Smooth muscle cell (in vitro differentiated cells): ENCODE measurements around the gene CMSS1. TPM values are rescaled to one million over a fixed set of nuclear protein-coding genes. Genes with fewer than 3 reads are reported as not detected.

Experiments
- DNase-seq: peaks from one replicate; lab custom pipeline; 2025; ENCODE audit not compliant: unreplicated experiment; lab: John Stamatoyannopoulos, UW
- H2AFZ ChIP-seq: fragments of 200-600 bp; sonication (generic); 2 replicates; pipeline ENCODE4 v1.6.0; 2016; ENCODE audit warnings: antibody characterized with exemption, low read depth, mild to moderate bottlenecking
- H3F3A ChIP-seq: fragments of 200-600 bp; sonication (generic); 2 replicates; pipeline ENCODE4 v1.6.0; 2017; ENCODE audit warnings: antibody characterized with exemption, low read depth
- H3K27ac ChIP-seq: fragments of 200-600 bp; sonication (generic); 2 replicates; pipeline ENCODE4 v1.5.1; 2016; ENCODE audit warnings: low read depth, mild to moderate bottlenecking
- H3K27me3 ChIP-seq: fragments of 200-600 bp; sonication (generic); 2 replicates; pipeline ENCODE4 v1.6.1; 2016; ENCODE audit warnings: low read depth, mild to moderate bottlenecking
- H3K36me3 ChIP-seq: fragments of 200-600 bp; sonication (generic); 2 replicates; pipeline ENCODE4 v1.5.1; 2016; ENCODE audit warnings: low read depth
- H3K4me1 ChIP-seq: fragments of 200-600 bp; sonication (generic); 2 replicates; pipeline ENCODE4 v1.5.1; 2016; ENCODE audit warnings: low read depth
- H3K4me2 ChIP-seq: fragments of 200-600 bp; sonication (generic); 2 replicates; pipeline ENCODE4 v1.6.0; 2016; ENCODE audit warnings: mild to moderate bottlenecking
- H3K4me3 ChIP-seq: fragments of 200-600 bp; sonication (generic); 2 replicates; pipeline ENCODE4 v1.5.1; 2016; ENCODE audit warnings: mild to moderate bottlenecking
- H3K79me2 ChIP-seq: fragments of 200-600 bp; sonication (generic); 2 replicates; pipeline ENCODE4 v1.6.0; 2016; ENCODE audit warnings: low read depth, mild to moderate bottlenecking
- H3K9ac ChIP-seq: fragments of 200-600 bp; sonication (generic); 2 replicates; pipeline ENCODE4 v1.6.0; 2016; ENCODE audit warnings: low read depth
- H3K9me3 ChIP-seq: fragments of 200-600 bp; sonication (generic); replicated peaks from 2 replicates; pipeline ENCODE4 v1.5.1; 2016; ENCODE audit warnings: low read depth
- H4K20me1 ChIP-seq: fragments of 200-600 bp; sonication (generic); 2 replicates; pipeline ENCODE4 v1.6.0; 2016; ENCODE audit warnings: low read depth
- WGBS: methylation state at CpG from one replicate; pipeline ENCODE4 v1.1.7; 2016; ENCODE audit warnings: low lambda C conversion rate; 5-methylcytosine and 5-hydroxymethylcytosine counted together
- polyA plus RNA-seq: library from polyadenylated mRNA; unstranded; fragments of >200 nt; fragmentation: Nextera tagmentation; extraction: Ambion mirVana; gene quantifications from 2 replicates; pipeline ENCODE4 v1.2.1, GENCODE V29; 2016
- total RNA-seq: library from RNA; depleted of rRNA; stranded (reverse); fragments of >200 nt; gene quantifications from 2 replicates; pipeline ENCODE4 v1.2.3, GENCODE V29; 2014
- TF ChIP-seq, protein P1 (sequence below): fragments of 200-600 bp; sonication (generic); IDR thresholded peaks from 2 replicates; pipeline ENCODE4 v1.5.1; 2017; ENCODE audit warnings: borderline replicate concordance, mild to moderate bottlenecking, antibody characterized with exemption; ENCODE audit not compliant: insufficient read depth, poor library complexity, severe bottlenecking

CMSS1 gene
- total and polyA plus RNA-seq, 2 experiments from 2014 or later, result 19.2 to 24.1 TPM

DNA sequence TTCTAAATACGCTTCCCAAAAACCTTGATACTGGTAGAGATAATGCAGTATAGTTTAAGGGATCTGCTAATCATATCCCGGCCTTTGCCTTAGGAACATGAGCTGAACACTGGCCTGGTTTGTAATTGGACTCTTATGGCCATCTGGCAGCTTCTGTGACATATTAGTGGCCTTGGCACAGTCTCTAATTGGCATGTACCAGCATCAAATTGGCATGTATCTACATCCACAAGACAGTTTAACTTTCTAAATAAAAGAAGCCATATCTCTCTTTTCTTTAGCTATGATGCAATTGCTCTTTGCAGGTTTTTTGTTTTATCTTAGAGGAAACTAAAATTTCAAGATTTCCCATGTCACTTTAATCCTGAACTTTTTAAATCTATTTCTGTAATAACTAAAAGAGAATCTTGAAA, 341.3 kb downstream of the CMSS1 start:
- no peak for DNase-seq
- no peak overlapping the region for H3K9ac ChIP-seq
- H3F3A ChIP-seq, result no peaks in the 10 kb centered on the region
- H3K4me1 ChIP-seq, result no peaks in the 10 kb centered on the region
- no peaks in the 10 kb centered on the region for H4K20me1 ChIP-seq
- peaks cover 10% of the 10 kb centered on the region for H3K9me3 ChIP-seq
- WGBS, result 87% methylated on average over 2 of the region's 2 CpGs
- no peak overlapping the region for H3K4me2 ChIP-seq
- no peak overlapping the region for H2AFZ ChIP-seq
- peaks cover 6% of the 10 kb centered on the region for H3K36me3 ChIP-seq
- H3K79me2 ChIP-seq, result no peaks in the 10 kb centered on the region
- TF ChIP-seq, protein P1, sequence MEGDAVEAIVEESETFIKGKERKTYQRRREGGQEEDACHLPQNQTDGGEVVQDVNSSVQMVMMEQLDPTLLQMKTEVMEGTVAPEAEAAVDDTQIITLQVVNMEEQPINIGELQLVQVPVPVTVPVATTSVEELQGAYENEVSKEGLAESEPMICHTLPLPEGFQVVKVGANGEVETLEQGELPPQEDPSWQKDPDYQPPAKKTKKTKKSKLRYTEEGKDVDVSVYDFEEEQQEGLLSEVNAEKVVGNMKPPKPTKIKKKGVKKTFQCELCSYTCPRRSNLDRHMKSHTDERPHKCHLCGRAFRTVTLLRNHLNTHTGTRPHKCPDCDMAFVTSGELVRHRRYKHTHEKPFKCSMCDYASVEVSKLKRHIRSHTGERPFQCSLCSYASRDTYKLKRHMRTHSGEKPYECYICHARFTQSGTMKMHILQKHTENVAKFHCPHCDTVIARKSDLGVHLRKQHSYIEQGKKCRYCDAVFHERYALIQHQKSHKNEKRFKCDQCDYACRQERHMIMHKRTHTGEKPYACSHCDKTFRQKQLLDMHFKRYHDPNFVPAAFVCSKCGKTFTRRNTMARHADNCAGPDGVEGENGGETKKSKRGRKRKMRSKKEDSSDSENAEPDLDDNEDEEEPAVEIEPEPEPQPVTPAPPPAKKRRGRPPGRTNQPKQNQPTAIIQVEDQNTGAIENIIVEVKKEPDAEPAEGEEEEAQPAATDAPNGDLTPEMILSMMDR, result no peak
- H3K27ac ChIP-seq, result peak overlapping the region; percentile 68
- H3K4me3 ChIP-seq, result no peak overlapping the region
- no peaks in the 10 kb centered on the region for H3K27me3 ChIP-seq

GRCh38 chr3:100159331-100160153, 341.9 kb downstream of the CMSS1 start:
- H3K27me3 ChIP-seq, result no peaks in the 10 kb centered on the region
- H3F3A ChIP-seq, result no peaks in the 10 kb centered on the region
- H3K4me2 ChIP-seq, result peak overlapping the region; percentile 40
- no peak overlapping the region for H3K4me3 ChIP-seq
- TF ChIP-seq, protein P1, result no peak
- 56% methylated on average over 4 of the region's 4 CpGs for WGBS
- DNase-seq, result no peak
- H3K27ac ChIP-seq, result peak overlapping the region; percentile 68
- no peaks in the 10 kb centered on the region for H3K4me1 ChIP-seq
- H3K9me3 ChIP-seq, result peaks cover 10% of the 10 kb centered on the region
- H3K79me2 ChIP-seq, result no peaks in the 10 kb centered on the region
- peaks cover 6% of the 10 kb centered on the region for H3K36me3 ChIP-seq
- H4K20me1 ChIP-seq, result no peaks in the 10 kb centered on the region
- H2AFZ ChIP-seq, result no peak overlapping the region
- no peak overlapping the region for H3K9ac ChIP-seq

- Histone ChIP-seq H3K36me3 (peaks cover 4% of the 10 kb centered on the region), H3K4me1 (no peaks in the 10 kb centered on the region), H4K20me1 (no peaks in the 10 kb centered on the region), H3K4me3 (no peak overlapping the region), H3K4me2 (no peak overlapping the region), H2AFZ (no peak overlapping the region), H3K79me2 (no peaks in the 10 kb centered on the region), H3K27ac (peak overlapping the region; percentile 68), H3F3A (no peaks in the 10 kb centered on the region), H3K27me3 (no peaks in the 10 kb centered on the region), H3K9me3 (peaks cover 3% of the 10 kb centered on the region), H3K9ac (no peak overlapping the region)
- TF ChIP-seq, protein P1, result no peak
- DNase-seq, result no peak
- WGBS, result 91% methylated on average over 2 of the region's 2 CpGs
These were observed 342.9 kb downstream of the CMSS1 start for GRCh38 chr3:100160521-100160920.
